ENCODE results near the gene B3GLCT. TPM values are rescaled to one million over a fixed set of nuclear protein-coding genes. Genes with fewer than 3 reads are reported as not detected.

B3GLCT gene
- polyA plus RNA-seq, 1 donor from 2014 or later, result 8.2 TPM

DNA sequence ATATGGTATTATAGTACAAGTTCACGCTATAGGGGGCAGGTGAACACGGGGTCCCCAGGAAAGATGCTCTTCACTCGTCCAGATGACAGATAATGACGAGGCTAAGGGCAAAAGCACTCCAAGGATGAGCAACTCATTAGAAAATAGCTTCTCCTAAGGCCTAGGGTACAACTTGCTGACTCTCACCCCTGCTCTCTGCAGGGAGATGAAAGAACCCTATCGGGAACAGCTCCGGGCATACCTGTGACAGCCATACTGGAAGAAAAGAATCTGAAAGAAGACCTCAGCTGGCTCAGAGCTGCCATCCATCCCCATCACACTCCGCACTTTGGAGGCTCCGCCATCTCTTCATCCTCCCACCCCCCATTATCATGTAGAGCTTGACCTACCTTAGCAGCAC is 20.5 kb upstream of the B3GLCT start:
- no peak for TF ChIP-seq EZH2 (IDR thresholded peaks at IDR 0.05; ENCODE audit: borderline replicate concordance, insufficient read depth, low read length, poor library complexity, severe bottlenecking)
- TF ChIP-seq CTCF (IDR thresholded peaks at IDR 0.05; ENCODE audit: poor library complexity, severe bottlenecking), result no peak
- no peak for TF ChIP-seq POLR2AphosphoS5 (IDR thresholded peaks at IDR 0.05)
- TF ChIP-seq TAF1 (IDR thresholded peaks at IDR 0.05; ENCODE audit: low read depth), result no peak
- TF ChIP-seq EP300 (conservative IDR thresholded peaks at IDR 0.05; ENCODE audit: poor library complexity, severe bottlenecking), result no peak
- no peak for TF ChIP-seq MXI1 (conservative IDR thresholded peaks at IDR 0.05; ENCODE audit: poor library complexity, severe bottlenecking)
- Histone ChIP-seq H3K4me3 (ENCODE audit: low read length) (no peak overlapping the region), H2AFZ (ENCODE audit: low read depth, low read length) (no peak overlapping the region), H3K27me3 (ENCODE audit: insufficient read depth, low read depth, low read length) (no peaks in the 10 kb centered on the region), H3K9me3 (ENCODE audit: low read length) (no peaks in the 10 kb centered on the region), H3K79me2 (replicated peaks; ENCODE audit: insufficient read depth, low read length) (no peaks in the 10 kb centered on the region), H4K20me1 (ENCODE audit: insufficient read depth) (no peaks in the 10 kb centered on the region), H3K27ac (ENCODE audit: low read length) (no peak overlapping the region), H3K4me2 (ENCODE audit: low read length) (no peak overlapping the region), H3K36me3 (ENCODE audit: insufficient read depth, low read length) (no peaks in the 10 kb centered on the region), H3F3A (ENCODE audit: insufficient read depth, low read length, poor library complexity, severe bottlenecking) (no peaks in the 10 kb centered on the region), H3K9ac (ENCODE audit: low read length) (no peak overlapping the region), H3K9me2 (ENCODE audit: insufficient read depth, low read length) (no peaks in the 10 kb centered on the region)

- no peaks in the 10 kb centered on the region for H3K36me3 ChIP-seq (ENCODE audit: insufficient read depth, low read length)
- no peaks in the 10 kb centered on the region for H3K9me3 ChIP-seq (ENCODE audit: low read length)
- H2AFZ ChIP-seq (ENCODE audit: low read depth, low read length), result no peak overlapping the region
- H3K4me2 ChIP-seq (ENCODE audit: low read length), result no peak overlapping the region
- H4K20me1 ChIP-seq (ENCODE audit: insufficient read depth), result no peaks in the 10 kb centered on the region
- no peaks in the 10 kb centered on the region for H3K27me3 ChIP-seq (ENCODE audit: insufficient read depth, low read depth, low read length)
- H3K27ac ChIP-seq (ENCODE audit: low read length), result no peak overlapping the region
- TF ChIP-seq EZH2 (IDR thresholded peaks at IDR 0.05; ENCODE audit: borderline replicate concordance, insufficient read depth, low read length, poor library complexity, severe bottlenecking), result no peak
- TF ChIP-seq POLR2AphosphoS5 (IDR thresholded peaks at IDR 0.05), result no peak
- TF ChIP-seq EP300 (conservative IDR thresholded peaks at IDR 0.05; ENCODE audit: poor library complexity, severe bottlenecking), result no peak
- no peak for TF ChIP-seq RAD21 (conservative IDR thresholded peaks at IDR 0.05)
- TF ChIP-seq, protein P1, sequence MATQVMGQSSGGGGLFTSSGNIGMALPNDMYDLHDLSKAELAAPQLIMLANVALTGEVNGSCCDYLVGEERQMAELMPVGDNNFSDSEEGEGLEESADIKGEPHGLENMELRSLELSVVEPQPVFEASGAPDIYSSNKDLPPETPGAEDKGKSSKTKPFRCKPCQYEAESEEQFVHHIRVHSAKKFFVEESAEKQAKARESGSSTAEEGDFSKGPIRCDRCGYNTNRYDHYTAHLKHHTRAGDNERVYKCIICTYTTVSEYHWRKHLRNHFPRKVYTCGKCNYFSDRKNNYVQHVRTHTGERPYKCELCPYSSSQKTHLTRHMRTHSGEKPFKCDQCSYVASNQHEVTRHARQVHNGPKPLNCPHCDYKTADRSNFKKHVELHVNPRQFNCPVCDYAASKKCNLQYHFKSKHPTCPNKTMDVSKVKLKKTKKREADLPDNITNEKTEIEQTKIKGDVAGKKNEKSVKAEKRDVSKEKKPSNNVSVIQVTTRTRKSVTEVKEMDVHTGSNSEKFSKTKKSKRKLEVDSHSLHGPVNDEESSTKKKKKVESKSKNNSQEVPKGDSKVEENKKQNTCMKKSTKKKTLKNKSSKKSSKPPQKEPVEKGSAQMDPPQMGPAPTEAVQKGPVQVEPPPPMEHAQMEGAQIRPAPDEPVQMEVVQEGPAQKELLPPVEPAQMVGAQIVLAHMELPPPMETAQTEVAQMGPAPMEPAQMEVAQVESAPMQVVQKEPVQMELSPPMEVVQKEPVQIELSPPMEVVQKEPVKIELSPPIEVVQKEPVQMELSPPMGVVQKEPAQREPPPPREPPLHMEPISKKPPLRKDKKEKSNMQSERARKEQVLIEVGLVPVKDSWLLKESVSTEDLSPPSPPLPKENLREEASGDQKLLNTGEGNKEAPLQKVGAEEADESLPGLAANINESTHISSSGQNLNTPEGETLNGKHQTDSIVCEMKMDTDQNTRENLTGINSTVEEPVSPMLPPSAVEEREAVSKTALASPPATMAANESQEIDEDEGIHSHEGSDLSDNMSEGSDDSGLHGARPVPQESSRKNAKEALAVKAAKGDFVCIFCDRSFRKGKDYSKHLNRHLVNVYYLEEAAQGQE (IDR thresholded peaks at IDR 0.05; ENCODE audit: borderline replicate concordance), result no peak
- TF ChIP-seq MXI1 (conservative IDR thresholded peaks at IDR 0.05; ENCODE audit: poor library complexity, severe bottlenecking), result no peak
- TF ChIP-seq SMC3 (conservative IDR thresholded peaks at IDR 0.05; ENCODE audit: poor library complexity), result no peak
- no peak for TF ChIP-seq TAF1 (IDR thresholded peaks at IDR 0.05; ENCODE audit: low read depth)
- TF ChIP-seq CTCF (IDR thresholded peaks at IDR 0.05; ENCODE audit: poor library complexity, severe bottlenecking), result no peak
- no peaks in the 10 kb centered on the region for H3K79me2 ChIP-seq (replicated peaks; ENCODE audit: insufficient read depth, low read length)
- no peak overlapping the region for H3K4me3 ChIP-seq (ENCODE audit: low read length)
- no peaks in the 10 kb centered on the region for H3K9me2 ChIP-seq (ENCODE audit: insufficient read depth, low read length)
- no peaks in the 10 kb centered on the region for H3F3A ChIP-seq (ENCODE audit: insufficient read depth, low read length, poor library complexity, severe bottlenecking)
- no peak overlapping the region for H3K9ac ChIP-seq (ENCODE audit: low read length)
Measured at GRCh38 chr13:31179754-31180153, 20.0 kb upstream of the B3GLCT start.
